Measurements from ENCODE around the gene RPS21. TPM values are rescaled to one million over a fixed set of nuclear protein-coding genes. Genes with fewer than 3 reads are reported as not detected.

The RPS21 gene
- total and polyA plus RNA-seq, 7 donors = 2,383 to 8,235 (median 4,772) TPM

DNA sequence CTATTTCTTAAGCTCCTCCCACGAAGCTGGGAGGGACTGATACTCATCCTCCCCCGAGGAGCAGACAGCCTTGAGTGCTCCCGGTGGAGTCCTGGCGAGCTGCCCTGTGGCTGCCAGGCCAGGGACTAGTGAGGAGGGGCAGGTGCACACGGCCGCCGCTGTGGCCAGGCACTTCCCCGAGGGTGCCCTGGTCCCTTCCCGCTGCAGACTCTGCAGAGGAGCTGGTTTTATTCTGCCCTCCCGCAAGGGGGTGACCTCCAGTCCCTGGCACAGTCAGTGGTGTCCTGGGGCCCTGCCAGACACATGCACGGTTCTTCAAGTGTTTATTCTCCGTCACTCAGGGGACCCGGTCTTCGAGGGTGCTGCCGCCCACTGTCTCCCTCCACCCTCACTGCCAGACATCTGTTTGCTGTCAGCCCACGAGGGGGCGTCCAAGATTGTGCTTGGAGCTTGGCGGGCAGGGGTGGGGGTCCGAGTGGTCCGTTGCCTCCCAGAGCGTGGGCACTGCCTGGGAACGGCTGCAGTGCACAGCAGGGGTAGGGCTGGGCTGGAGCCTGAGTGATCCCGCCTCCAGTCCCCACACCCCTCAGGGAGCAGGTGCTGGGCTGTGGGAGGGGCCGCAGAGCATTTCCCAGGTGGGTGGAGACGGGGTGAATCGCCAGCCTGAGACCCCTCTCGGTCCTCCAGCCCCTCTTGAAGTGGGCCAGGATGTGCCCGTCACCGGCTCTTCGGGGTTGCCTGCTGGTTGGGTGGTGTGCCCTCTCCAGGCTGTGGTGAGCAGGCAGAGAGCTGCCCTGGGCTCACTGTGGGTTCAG lies 23.2 kb downstream of the RPS21 start:
- intact Hi-C loops (cut with DNase I) = loop anchor here (2.0 to 10.0 kb wide), 4 partner anchors 85 to 805 kb away; partner anchors contain the start of genes MRGBP and YTHDF1
- DNase-seq = peak; percentile 87
- Histone ChIP-seq H3K9me3 (no peaks in the 10 kb centered on the region), H3K36me3 (no peaks in the 10 kb centered on the region), H3K27me3 (no peaks in the 10 kb centered on the region), H3K4me1 (peaks cover 0 to 38% (median 36%) of the 10 kb centered on the region in 4 donors), H3K4me3 (no peak overlapping the region), H3K27ac (peak overlapping the region in 3 of 4 donors; percentile 7 to 49 (median 26))
- 3 to 10% methylated on average over 30 of the region's 30 CpGs for WGBS, 2 donors
- TF ChIP-seq POLR2AphosphoS5 (IDR thresholded peaks at IDR 0.05) (peak in 1 of 4 donors; percentile 38), POLR2A (IDR thresholded peaks at IDR 0.05) (no peak), CTCF (IDR thresholded peaks at IDR 0.05) (peak; percentile 44 to 56 (median 48))

GRCh38 chr20:62410746-62411478 lies 24.0 kb downstream of the RPS21 start:
- Histone ChIP-seq H3K27me3 (no peaks in the 10 kb centered on the region), H3K36me3 (no peaks in the 10 kb centered on the region), H3K4me3 (no peak overlapping the region), H3K4me1 (peaks cover 0 to 30% (median 28%) of the 10 kb centered on the region in 4 donors), H3K9me3 (no peaks in the 10 kb centered on the region), H3K27ac (no peak overlapping the region)
- WGBS, 2 donors = 81 to 87% methylated on average over 19 of the region's 19 CpGs
- intact Hi-C loops (cut with DNase I) = loop anchor here (2.0 kb wide), 1 partner anchor 84 kb away; no protein-coding TSS in a partner anchor
- TF ChIP-seq CTCF (IDR thresholded peaks at IDR 0.05) (no peak), POLR2AphosphoS5 (IDR thresholded peaks at IDR 0.05) (no peak), EP300 (IDR thresholded peaks at IDR 0.05) (no peak)
- DNase-seq = no peak

DNA sequence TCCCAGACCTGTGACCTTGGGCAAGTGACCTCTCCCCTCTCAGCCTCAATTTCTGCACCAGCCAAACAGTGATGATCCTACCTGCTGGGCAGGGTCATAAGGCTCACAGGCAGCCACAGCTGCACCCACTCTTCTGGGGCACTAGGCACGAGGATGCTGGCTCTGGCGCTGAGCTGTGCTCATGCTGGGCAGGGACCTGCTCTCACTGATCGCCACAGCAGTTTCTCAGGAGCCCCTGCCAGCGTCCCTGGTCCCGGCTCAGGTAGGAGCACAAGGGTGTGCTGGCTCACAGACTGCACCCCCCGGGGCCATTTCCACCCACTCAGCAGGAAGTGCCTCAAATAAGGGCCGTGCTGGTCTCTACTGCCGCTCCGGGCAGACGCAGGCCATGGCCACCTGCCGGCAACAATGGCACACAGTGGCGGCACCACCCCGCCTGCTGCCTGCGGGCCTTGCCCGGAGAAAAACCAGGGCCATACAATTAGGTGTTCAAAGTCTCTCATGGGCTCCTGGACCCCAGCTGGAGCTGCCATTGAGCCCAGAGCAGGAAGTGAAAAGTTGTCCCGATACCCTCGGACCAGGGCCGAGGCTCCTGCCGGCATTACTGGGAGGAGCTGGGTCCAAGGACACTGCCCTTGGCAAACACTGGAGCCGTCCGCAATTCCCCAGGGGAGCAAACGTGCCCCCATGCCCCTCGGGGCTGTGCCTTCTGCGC lies 24.7 kb downstream of the RPS21 start:
- no peak for DNase-seq
- peaks cover 0 to under 1% (median 0%) of the 10 kb centered on the region in 3 donors for H3K27me3 ChIP-seq
- peak overlapping the region in 1 of 4 donors; percentile 3 for H3K27ac ChIP-seq
- H3K4me3 ChIP-seq = no peak overlapping the region
- TF ChIP-seq EP300 (IDR thresholded peaks at IDR 0.05) (no peak), POLR2AphosphoS5 (IDR thresholded peaks at IDR 0.05) (no peak)
- 18 to 65% methylated on average over 24 of the region's 24 CpGs for WGBS, 2 donors
- peaks cover 0 to 23% (median 21%) of the 10 kb centered on the region in 4 donors for H3K4me1 ChIP-seq
- intact Hi-C loops (cut with DNase I) = loop anchor here (2.0 kb wide), 1 partner anchor 83 kb away; no protein-coding TSS in a partner anchor
- H3K9me3 ChIP-seq = no peaks in the 10 kb centered on the region
- H3K36me3 ChIP-seq = no peaks in the 10 kb centered on the region

DNA sequence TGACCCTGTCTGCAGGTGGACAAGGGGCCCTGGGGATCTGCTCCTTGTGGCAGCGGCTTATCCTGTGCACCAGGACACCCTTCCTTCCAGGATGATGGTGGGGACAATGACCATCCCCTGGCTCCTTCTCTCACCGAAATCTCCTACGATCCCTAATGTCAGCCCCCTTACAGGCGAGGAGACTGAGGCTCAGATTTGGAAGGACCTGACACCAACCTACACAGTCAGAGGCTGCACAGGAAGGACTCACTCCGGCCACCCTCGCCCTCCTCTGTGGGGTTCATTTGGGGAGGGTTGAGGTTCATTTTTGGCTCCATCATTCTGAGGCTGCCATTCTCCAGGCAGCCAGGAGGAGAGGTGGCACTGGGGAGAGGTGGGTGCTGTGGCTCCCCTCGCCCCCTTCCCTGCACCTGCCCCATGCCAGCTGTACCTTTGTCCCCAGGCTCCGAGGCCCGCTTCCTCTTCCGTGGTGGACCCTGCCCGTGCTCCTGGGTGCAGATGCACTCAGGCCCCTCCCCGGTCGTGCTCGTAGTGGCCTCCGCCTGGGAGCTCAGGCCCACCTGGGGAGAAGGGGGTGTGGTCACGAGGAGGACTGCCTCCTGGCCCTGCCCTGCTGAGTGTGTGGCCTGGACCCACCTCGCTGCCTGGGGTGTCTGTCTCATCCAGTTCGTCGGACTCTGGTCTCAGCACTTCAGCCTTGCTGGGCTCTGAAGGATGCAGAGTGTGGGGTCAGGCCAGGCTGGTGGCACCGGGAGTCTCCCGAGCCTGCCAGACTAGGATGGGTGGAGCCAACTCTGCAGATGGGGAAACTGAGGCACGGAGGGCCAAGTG lies 25.5 kb downstream of the RPS21 start:
- WGBS, 2 donors = 28 to 66% methylated on average over 22 of the region's 22 CpGs
- TF ChIP-seq POLR2A (IDR thresholded peaks at IDR 0.05) (peak in 1 of 2 donors; percentile 28), EP300 (IDR thresholded peaks at IDR 0.05) (no peak)
- peaks cover 0 to 20% (median 19%) of the 10 kb centered on the region in 4 donors for H3K4me1 ChIP-seq
- intact Hi-C loops (cut with DNase I) = no loop called here
- no peak overlapping the region for H3K4me3 ChIP-seq
- no peaks in the 10 kb centered on the region for H3K9me3 ChIP-seq
- peaks cover 0 to 8% (median 0%) of the 10 kb centered on the region in 3 donors for H3K27me3 ChIP-seq
- DNase-seq = no peak
- H3K27ac ChIP-seq = peak overlapping the region in 1 of 4 donors; percentile 3
- H3K36me3 ChIP-seq = no peaks in the 10 kb centered on the region

DNA sequence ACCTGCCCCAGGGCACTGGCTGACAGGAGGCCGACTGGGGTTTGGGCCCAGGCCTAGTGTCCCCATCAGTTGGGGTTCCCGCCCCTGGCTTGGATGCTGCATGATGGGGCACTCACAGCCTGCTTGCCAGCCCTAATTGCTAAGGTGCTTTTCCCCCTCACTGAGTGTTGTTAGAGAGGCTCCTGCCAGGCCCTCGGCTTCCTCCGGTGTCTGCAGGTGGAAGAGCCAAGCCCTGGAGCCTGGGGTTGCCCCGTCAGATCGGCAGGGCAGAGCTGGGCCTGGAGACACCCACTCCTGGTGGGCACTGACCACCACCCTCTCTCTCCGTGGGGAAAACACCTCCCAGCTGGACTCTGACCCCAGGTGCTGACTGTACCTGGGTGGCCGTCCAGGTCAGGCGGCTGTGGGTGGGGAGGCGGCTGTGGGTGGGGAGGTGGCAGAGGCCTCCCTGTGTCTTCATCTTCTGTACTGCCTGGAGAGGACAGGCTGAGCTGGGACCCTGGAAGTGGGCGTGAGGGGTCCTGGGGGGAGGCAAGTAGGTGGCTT lies 26.2 kb downstream of the RPS21 start:
- TF ChIP-seq EP300 (IDR thresholded peaks at IDR 0.05) = no peak
- no peak for TF ChIP-seq POLR2A (IDR thresholded peaks at IDR 0.05)
- no peak for DNase-seq
- WGBS, 2 donors = 28 to 77% methylated on average over 11 of the region's 11 CpGs
- no peaks in the 10 kb centered on the region for H3K36me3 ChIP-seq
- no peaks in the 10 kb centered on the region for H3K9me3 ChIP-seq
- H3K4me3 ChIP-seq = no peak overlapping the region
- no peak overlapping the region for H3K27ac ChIP-seq
- H3K27me3 ChIP-seq = peaks cover 0 to 8% (median 0%) of the 10 kb centered on the region in 3 donors
- peaks cover 0 to 15% (median 14%) of the 10 kb centered on the region in 4 donors for H3K4me1 ChIP-seq
- intact Hi-C loops (cut with DNase I) = no loop called here

Measured in sigmoid colon (tissue), 7 donors.